ENCODE data around the gene HK1.

- TF ChIP-seq, protein P1, sequence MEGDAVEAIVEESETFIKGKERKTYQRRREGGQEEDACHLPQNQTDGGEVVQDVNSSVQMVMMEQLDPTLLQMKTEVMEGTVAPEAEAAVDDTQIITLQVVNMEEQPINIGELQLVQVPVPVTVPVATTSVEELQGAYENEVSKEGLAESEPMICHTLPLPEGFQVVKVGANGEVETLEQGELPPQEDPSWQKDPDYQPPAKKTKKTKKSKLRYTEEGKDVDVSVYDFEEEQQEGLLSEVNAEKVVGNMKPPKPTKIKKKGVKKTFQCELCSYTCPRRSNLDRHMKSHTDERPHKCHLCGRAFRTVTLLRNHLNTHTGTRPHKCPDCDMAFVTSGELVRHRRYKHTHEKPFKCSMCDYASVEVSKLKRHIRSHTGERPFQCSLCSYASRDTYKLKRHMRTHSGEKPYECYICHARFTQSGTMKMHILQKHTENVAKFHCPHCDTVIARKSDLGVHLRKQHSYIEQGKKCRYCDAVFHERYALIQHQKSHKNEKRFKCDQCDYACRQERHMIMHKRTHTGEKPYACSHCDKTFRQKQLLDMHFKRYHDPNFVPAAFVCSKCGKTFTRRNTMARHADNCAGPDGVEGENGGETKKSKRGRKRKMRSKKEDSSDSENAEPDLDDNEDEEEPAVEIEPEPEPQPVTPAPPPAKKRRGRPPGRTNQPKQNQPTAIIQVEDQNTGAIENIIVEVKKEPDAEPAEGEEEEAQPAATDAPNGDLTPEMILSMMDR (conservative IDR thresholded peaks at IDR 0.05 in 1 of 2, IDR thresholded peaks at IDR 0.05 in 1 of 2; ENCODE audit: low read depth in 1 of 2, low read length in 2 of 2) = no peak
- no peak for TF ChIP-seq EZH2 (IDR thresholded peaks at IDR 0.05; ENCODE audit: low read length, missing control alignments)
Observed at GRCh38 chr10:69439813-69440506, 161.7 kb downstream of the HK1 start.
